ENCODE data around the gene TEX11.
"Not testable (repeated sequence)": the region's sequence is repeated elsewhere in the genome, so short reads cannot be mapped to it uniquely, and the experiment has no call there.

Gene TEX11

GRCh38 chrX:70605352-70605751, 303.2 kb downstream of the TEX11 start:
- DNase-seq (ENCODE audit: low read depth, low spot score): no peak

DNA sequence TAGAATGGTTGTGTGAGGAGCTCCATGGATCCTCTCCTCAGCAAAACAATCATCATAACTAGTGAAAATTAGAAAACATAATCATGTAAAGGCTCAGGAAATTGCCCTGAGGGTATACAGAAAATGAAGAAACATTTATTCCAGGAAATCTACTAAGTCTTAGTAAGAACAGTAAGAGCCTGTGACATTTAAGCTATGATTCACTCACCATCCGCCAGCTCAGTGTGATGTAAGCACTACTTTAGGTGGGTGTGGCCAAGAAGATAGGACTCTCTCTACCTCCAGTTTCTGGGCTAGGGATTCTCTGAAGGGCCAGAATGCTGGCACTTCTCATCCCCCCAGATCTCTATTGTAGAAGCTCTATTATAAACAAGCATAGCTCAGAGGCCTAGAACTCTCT, 316.4 kb downstream of the TEX11 start:
- no peak for DNase-seq (ENCODE audit: low read depth, low spot score)

- DNase-seq (ENCODE audit: low read depth, low spot score): not testable (repeated sequence)
Observed at GRCh38 chrX:70587158-70587557, 321.4 kb downstream of the TEX11 start.

DNA sequence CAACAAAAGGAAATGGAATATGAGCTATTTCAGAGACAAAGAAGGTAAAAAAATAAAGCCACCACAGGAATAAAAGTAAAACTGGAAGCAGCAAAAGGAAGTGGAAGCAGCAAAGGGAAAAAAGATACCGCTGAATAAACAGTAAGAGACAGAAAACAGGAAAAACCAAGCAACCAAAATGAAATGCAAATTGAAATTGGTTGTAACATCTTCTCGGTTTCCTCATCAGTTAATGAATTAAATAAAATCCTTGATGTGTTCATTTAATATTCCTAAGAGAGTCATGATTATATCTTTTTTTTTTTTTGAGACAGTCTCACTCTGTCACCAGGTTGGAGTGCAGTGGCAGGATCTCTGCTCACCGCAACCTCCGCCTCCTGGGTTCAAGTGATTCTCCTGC, 331.1 kb downstream of the TEX11 start:
- DNase-seq (ENCODE audit: low read depth, low spot score): no peak

DNA sequence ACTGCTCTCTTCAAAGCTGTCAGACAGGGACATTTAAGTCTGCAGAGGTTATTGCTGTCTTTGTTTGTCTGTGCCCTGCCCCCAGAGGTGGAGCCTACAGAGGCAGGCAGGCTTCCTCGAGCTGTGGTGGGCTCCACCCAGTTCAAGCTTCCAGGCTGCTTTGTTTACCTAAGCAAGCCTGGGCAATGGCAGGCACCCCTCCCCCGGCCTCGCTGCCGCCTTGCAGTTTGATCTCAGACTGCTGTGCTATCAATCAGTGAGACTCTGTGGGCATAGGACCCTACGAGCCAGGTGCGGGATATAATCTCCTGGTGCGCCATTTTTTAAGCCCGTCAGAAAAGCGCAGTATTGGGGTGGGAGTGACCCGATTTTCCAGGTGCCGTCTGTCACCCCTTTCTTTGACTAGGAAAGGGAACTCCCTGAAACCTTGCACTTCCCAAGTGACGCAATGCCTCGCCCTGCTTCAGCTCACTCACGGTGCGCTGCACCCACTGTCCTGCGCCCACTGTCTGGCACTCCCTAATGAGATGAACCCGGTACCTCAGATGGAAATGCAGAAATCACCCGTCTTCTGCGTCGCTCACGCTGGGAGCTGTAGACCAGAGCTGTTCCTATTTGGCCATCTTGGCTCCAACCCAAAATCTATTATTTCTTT, 338.5 kb downstream of the TEX11 start:
- DNase-seq (ENCODE audit: low read depth, low spot score): not testable (repeated sequence)

GRCh38 chrX:70554948-70555347, 353.6 kb downstream of the TEX11 start:
- no peak for DNase-seq (ENCODE audit: low read depth, low spot score)

- no peak for DNase-seq (ENCODE audit: low read depth, low spot score)
Observed at GRCh38 chrX:70554523-70554922, 354.0 kb downstream of the TEX11 start.

- DNase-seq (ENCODE audit: low read depth, low spot score): no peak
Observed at GRCh38 chrX:70554081-70554480, 354.4 kb downstream of the TEX11 start.

GRCh38 chrX:70553516-70553915, 355.0 kb downstream of the TEX11 start:
- DNase-seq (ENCODE audit: low read depth, low spot score): no peak

DNA sequence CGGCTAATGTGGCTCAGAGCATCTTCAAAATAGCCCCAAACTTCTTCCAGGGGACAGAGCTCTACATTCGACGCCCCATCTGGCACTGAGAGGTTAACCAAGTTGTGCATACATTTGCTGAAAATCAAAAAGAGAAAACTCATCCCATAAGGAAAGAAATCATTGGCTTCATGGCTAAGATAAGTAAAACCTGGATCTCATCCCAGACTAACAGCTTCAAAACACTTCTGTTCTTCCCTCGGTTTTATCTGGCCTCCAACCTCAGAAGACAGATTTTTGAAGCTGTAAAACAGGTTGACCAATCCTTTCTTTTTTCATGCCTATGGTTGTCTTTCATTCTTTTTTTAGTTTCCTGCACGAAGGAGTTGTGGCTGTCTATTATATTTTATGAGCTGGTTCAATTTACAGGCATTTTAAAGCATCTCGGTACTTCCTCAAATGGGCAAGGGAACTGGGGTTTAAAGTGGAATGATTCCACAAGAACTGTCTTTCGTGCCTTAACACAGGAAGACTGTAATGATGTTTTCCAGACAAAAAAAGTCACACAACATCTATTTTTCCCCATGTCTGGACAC, 356.3 kb downstream of the TEX11 start:
- no peak for DNase-seq (ENCODE audit: low read depth, low spot score)

- DNase-seq (ENCODE audit: low read depth, low spot score): no peak
Observed at GRCh38 chrX:70549429-70549828, 359.1 kb downstream of the TEX11 start.

DNA sequence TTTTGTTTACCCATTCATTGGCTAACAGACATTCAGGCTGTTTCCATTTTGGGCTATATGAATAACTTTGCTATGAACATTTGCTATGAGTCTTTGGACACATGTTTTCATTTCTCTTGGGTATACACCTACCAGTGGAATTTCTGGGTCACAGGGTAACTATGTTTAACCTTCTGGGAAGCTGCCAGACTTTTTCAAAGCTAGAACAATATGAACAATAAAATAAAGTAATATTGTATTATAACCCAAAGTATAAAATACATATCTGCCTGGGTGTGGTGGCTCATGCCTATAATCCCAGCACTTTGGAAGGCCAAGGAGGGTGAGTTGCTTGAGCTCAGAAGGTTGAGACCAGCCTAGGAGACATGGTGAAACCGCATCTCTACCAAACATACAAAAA, 373.3 kb downstream of the TEX11 start:
- DNase-seq (ENCODE audit: low read depth, low spot score): no peak

DNA sequence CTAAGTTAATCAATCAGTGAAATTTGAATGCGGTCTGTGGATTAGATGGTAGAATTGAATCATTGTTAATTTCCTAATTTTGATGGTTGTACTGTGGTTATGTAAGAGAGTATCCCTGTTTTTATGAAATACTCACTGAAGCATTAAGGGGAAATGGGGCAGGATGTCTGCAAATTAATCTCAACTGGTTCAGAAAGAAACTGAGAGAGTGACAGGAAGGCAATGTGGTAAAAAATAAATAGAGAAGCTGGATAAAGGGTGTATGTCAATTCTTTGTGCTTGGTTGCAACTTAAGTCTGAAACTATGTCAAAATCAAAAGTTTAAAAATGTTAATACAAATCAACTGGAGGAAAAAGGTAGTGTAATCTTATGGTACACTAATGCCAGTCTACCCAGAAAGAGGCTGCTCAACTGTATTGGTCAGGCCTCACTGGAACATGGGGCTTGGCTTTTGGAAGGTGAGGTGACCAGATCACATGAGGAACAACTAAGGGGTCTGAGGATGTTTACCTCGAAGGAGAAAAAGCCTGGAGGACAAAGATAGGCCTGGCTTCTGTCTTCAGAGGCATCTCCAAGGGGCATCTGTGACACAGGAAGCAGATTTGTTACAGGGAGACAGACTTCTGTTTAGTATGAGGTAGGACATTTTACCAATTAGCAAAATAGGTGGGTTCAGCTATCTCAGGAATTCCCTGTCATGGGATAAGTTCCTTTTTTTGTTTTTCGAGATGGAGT, 380.7 kb downstream of the TEX11 start:
- DNase-seq (ENCODE audit: low read depth, low spot score): no peak

DNA sequence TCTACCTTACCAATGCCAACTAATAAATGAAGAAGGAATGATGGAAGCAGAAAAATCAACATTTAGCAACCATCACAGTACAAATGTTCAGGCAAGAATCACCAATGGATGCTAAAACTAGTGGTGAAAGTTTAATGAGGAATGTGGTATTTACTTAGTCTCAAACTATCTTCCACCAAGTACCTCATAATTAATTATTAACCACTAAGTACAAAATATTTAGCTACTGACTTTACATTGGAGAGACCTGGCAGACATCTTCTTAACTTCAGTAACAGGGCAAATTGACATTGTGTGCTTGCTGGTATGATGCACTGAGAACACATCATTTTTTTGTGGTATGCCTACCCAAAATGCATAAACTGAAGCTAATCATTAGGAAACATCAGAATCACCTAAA, 381.5 kb downstream of the TEX11 start:
- DNase-seq (ENCODE audit: low read depth, low spot score): no peak

GRCh38 chrX:70525733-70526132, 382.8 kb downstream of the TEX11 start:
- no peak for DNase-seq (ENCODE audit: low read depth, low spot score)

DNA sequence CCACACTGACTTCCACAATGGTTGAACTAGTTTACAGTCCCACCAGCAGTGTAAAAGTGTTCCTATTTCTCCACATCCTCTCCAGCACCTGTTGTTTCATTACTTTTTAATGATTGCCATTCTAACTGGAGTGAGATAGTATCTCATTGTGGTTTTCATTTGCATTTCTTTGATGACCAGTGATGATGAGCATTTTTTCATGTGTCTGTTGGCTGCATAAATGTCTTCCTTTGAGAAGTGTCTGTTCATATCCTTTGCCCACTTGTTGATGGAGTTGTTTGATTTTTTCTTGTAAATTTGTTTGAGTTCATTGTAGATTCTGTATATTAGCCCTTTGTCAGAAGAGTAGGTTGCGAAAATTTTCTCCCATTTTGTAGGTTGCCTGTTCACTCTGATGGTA, 392.8 kb downstream of the TEX11 start:
- not testable (repeated sequence) for DNase-seq (ENCODE audit: low read depth, low spot score)

DNA sequence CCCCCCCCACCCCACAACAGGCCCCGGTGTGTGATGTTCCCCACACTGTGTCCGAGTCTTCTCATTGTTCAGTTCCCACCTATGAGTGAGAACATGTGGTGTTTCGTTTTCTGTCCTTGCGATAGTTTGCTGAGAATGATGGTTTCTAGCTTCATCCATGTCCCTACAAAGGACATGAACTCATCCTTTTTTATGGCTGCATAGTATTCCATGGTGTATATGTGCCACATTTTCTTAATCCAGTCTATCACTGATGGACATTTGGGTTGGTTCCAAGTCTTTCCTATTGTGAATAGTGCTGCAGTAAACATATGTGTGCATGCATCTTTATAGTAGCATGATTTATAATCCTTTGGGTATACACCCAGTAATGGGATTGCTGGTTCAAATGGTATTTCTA, 393.2 kb downstream of the TEX11 start:
- DNase-seq (ENCODE audit: low read depth, low spot score): not testable (repeated sequence)

DNA sequence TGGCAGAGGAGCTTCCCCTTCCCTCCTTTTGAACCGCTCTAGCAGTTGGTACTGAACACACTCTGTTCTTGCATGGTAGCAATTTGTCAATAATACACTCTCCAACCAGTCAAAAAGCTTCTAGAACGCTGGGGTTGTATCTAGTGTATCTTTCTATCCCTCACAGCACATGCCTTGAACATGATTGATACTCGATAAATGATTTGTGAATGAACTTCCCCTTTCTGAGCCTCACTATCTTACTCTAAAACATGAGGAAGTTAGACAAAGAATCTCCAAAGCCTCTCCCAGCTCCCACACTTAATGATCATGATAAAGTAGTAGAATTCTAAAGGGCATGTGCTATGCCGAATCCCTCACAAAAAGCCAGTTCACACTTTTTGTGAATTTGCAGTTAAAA, 399.4 kb downstream of the TEX11 start:
- DNase-seq (ENCODE audit: low read depth, low spot score): no peak

GRCh38 chrX:70508296-70508911, 400.1 kb downstream of the TEX11 start:
- peak; percentile 12 for DNase-seq (ENCODE audit: low read depth, low spot score)

GRCh38 chrX:70505451-70505841, 403.1 kb downstream of the TEX11 start:
- DNase-seq (ENCODE audit: low read depth, low spot score): no peak

DNA sequence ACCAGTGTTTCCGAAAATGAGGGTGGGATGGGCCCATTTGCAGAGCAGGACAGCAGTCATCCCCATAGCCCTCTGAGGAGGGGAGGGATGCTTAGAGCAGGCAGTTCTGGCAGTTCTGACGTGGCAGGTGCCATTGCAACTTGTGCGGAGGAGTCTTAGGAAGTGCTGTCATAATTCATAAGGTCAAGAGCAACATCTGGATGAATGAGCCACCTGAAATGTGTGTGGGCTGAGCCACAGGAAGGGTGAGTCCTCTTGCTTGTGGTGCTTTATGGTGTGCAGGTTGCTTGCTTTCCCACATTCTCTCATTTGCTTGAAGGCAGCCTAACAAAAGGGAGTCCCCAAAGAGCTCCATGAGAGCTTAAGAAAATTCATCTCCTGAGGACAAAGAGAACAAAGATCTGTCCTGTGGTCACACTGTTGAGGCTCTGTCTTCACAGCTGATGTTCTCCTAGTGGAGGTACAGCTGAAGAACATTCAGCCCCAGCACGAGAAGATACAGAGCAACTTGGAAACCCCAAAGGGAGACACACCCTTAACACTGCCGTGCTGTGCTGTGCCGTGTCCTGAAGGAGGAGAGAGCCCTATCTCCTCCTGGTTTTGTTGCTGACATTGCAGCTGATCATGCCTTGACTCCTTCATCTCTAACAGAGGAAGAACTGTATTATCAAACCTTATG, 403.6 kb downstream of the TEX11 start:
- no peak for DNase-seq (ENCODE audit: low read depth, low spot score)

- no peak for DNase-seq (ENCODE audit: low read depth, low spot score)
Observed at GRCh38 chrX:70500826-70501225, 407.7 kb downstream of the TEX11 start.
